HG03135 (cell line): Measurements from ENCODE around the gene FAM53B.
A peak's percentile ranks its signal among the peaks of the same experiment; 100 is the strongest.

ENCODE experiments used
- ATAC-seq: cut with Tn5 transposase; IDR thresholded peaks from one replicate; pipeline ENCODE4 v1.9.1; 2021; ENCODE audit warnings: mild to moderate bottlenecking, moderate library complexity; ENCODE audit not compliant: unreplicated experiment

FAM53B gene

DNA sequence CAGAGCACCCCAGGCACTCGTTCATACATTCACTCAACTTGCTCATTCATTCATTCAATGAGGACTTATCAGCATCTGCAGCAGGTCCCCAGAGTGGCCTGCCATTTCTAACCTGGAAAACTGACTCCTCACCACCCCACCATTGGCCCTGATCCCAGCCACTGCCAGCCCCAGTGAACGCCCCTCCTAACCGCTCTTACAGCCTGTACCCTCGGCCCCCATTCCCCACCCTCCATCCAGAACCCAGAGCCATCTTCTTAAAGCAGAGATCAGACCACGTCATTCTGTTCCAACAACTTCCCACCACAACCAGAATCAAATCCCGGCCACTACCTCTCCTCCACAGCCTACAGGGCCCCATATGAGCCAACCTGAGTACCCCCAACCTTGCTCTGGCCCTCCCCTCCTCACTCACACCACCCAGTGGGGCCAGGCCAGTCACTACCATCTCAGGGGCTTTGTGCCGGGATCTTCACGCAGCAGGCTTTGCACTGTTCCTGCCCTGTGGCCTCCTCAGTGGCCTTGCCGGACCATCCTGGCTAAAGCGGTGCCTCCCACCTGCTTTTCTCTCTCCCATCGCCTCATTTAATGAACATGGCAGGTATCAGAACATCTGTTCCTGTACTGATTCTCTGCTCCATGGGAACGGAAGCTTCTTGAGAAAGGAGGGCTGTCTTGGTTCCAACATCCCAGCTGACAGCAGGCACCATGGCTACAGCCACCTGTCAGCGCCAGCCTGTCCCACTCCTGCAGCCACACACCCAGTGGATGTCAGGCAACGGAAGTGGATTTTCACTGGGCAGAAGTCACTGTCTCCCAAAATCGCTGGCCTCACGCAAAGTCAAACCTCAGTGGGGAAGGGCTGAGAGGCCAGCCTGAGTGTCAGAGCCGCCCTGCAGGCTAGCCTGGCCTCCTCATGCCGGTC is 45.4 kb downstream of the FAM53B start:
- ATAC-seq = no peak

GRCh38 chr10:124697837-124698544 is 46.2 kb downstream of the FAM53B start:
- no peak for ATAC-seq

DNA sequence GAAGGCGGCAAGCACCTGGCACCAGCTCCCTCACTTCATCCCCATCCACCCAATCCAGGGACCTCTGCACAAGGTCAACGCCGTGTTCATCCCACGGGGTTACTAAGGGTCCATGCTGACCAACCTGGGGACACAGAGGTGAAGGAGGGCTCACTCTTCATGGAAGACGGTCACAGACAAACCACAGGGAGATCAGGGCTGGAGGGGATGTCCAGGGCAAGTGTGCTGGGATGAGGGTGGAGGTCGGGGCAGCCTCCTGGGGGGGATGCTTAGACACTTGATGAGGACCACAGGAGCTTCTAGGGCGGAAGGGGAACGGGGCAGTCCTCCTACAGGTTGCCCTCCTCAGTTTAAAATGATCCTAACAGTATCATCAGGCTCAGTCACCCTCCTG is 46.7 kb downstream of the FAM53B start:
- ATAC-seq = no peak

DNA sequence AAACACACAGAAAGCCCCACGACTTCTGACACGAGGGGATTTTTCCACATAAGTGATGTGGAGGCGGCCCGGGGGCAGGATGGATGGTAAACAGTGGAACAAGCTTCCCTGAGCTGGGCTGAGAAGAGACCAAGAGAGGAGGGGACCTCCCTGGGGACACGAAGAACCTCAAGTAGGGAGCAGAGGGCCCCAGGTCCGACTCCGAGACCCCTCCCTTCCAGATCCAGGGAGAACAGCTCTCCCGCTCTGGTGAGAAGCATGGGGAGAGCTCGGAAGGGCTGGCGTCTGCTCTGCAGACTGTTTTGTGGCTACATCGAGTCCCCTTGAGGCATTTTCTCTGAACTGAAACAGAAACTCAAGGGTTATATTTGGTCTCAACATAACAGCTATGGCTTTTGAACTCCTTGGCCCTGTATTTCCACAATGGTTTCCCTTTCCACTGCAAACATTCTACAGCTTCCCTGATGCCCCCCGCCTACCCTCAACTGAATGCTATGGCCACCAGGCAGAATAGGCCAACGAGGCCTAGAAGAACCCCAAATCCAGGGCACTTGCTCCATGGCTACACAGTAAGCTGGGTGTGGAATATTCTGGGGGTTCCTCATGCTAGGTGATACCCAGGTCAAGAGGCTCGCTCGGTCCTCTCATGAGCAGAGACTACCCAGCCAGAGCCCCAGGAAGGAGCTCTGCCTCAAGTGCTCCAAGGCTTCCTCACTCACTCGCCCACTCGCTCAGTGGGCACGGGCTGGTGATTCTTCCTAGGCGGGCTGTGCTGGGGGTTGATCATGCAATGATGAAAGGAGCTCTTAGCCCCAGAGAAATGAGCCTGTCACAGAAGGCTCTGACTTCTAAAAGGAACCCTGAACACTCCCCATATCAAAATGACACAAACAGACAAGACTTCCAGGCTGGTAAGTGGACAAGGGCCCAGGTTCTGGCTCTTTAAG is 47.5 kb downstream of the FAM53B start:
- ATAC-seq = peak; percentile 67

GRCh38 chr10:124695259-124695658 is 48.9 kb downstream of the FAM53B start:
- ATAC-seq = no peak

DNA sequence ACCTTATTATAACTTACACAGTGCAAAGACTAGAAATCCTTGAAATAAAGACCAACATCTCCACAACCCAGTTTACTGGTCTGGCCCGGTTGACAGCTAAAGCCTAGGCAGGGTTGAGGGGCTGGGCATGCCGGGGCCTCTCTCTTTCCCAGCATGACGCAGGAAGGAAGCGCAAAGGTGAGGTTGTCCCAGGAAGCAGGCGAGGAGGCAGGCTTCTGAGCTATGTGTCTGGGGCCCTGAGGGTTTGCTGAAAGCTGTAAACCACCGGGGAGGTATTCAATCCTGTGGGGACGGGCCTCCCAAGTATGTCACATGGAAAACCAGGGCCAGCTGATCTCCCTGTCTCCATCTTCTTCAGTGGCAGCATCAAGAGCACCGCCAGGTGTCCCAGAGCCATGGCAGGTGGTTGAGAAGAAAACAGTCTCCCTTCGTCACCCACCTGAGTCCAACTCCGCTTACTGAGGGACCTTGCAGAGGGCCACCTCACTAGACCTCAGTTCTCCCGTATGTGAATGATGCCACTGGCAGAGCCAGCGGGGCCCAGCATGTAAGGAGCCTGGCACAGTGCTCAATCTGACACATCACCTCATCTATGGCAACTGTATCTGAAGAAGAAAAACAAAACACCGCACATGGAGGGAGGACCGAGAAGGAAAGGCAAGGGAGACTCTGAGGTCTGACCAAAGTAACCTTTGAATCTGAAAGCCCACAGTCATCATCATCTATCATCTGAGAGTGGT is 49.5 kb downstream of the FAM53B start:
- no peak for ATAC-seq

DNA sequence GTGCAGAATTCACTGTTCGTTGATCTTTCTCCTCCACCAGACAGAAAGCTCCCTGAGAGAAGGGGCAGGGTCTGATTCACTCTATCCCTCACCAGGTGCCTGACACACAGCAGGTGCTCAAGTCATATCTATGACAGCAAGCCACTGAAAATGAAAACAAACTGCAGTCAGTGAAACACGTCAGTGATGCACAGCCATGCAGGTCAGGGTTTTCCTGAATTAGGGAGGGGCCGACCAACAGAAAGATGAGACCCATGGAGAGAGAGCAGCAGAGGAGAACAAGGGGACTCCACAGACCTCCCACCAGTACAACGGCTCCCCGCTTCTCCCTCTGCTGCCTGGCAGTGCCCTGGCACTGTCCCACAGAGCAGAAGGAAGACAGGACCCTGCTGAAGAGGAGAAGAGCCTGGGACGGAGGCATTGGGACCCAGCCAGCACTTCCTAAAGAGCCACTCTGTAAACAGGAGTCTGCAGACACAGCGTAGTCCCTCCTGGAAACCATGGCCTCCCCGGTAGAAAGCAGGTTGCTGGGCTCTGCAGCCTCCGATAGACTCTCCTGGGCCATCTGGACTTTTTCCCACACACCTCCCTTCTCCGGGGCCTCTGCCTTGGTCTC is 50.3 kb downstream of the FAM53B start:
- no peak for ATAC-seq

DNA sequence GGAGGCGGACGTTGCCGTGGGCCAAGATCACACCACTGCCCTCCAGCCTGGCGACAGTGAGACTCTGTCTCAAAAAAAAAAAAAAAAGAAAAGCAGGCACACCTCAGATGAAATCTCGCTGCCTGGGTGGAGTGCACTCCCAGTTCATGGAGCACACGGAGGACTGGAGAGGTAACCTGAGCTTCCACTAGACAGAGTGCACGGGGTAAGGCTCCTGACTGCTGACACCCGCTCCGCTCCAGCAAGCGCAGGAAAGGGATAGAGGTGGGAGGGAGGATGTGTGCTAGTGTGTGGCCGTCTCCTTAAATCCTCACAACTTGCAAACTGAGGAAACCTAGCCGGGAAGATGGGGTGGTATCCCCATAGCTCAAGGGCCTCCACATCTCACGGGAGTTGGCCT is 50.8 kb downstream of the FAM53B start:
- ATAC-seq = no peak

DNA sequence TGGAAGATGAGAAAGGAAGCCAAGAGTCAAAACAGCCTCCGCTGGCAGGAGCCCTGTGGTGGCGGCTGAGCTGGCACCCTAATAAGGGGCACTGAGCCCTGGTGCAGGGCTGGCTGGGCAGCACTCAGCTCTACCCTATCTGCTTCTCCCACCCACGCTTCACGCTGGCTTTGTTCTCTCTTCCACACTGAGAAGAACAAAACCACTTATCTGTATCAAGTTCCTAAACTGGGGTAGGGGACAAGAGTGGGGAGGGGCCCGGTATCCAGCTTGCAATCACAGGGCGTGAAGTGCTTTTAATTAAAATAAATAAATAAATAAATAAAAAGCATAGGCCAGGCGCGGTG is 52.1 kb downstream of the FAM53B start:
- no peak for ATAC-seq

GRCh38 chr10:124691421-124692099 is 52.6 kb downstream of the FAM53B start:
- no peak for ATAC-seq

- no peak for ATAC-seq
Measured at GRCh38 chr10:124691002-124691401, 53.2 kb downstream of the FAM53B start.

DNA sequence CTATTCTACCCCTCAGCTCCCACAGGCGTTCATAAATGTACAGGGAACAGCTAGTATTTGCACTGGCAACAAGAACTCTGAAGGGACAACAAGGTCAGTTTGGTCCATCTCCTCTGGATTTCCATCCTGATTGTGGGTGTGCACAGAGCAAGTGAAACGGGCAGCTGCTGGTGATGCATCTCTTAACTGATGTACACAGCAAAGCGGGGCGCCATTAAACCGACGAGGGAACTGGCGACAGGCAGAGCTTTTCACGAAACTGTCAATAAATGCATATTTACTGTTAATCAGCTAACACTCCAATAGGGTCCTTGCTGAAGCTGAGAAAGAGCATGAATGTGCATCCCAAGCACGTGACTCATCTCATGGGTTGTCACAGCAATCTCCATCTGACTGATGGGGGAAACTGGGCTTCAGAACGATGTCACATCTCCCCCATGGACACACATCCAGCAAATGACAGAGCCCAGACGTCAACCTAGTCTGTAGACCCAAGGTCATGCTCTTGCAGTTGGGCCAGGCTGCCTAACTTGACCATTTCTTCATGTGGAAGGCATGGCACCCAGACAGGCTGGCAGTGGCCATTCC is 54.2 kb downstream of the FAM53B start:
- no peak for ATAC-seq

DNA sequence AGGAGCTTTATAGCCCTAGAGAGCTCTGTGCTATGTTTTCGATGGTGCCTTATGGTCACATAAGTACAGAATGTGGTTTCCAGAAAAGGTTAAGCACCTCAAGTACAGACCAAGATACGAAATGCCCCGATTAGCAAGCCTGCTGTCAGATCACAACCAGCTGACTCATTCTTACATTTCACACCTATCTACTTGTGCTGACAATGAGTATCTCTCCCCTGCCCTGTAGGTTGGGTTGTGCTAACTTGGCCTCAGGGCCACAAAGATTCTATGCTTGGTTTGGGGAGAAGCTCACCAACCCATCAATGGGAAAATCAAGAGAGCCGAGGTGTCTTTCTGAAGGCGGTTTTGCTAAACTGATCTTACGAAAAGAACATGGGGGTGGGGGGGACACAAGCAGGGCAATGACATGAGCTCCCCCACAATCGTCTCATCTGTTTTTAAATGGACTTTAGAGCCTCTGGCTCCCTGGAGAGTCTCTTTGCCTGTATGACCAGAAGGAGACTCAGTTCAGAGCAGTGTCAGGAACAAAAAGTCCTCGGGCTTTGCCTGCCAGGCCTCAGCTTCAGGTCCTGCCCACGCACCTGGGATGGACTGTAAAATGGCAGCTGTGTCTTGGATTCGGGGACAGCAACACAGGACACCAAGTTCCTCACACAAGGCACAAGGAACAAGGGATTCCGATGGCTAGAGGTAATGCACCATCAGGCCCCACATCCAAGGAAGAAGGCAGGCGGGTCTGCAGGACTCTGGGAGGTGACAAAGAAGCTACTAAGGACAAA is 55.1 kb downstream of the FAM53B start:
- ATAC-seq = peak; percentile 91

DNA sequence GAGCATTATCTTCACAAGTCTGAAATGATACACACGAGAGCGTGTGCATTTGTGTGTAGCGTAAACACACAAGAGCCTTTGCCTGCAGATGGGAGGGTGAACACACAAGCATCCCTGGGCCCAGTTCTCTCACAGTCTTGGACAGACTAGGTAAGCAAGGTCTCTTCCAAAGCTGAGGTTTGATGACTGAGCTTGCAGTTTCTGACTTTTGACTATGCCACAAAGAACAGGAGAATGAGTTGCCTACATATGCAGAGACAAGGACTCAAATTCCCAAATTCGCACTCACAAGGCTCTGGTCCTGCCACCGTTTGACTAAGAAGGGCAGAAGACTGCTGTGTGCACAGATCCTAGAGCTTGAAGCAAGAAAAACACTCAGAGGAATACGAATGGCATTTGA is 55.8 kb downstream of the FAM53B start:
- no peak for ATAC-seq

- no peak for ATAC-seq
Measured at GRCh38 chr10:124686707-124687376, 57.3 kb downstream of the FAM53B start.

GRCh38 chr10:124685261-124685660 is 58.9 kb downstream of the FAM53B start:
- ATAC-seq = no peak

DNA sequence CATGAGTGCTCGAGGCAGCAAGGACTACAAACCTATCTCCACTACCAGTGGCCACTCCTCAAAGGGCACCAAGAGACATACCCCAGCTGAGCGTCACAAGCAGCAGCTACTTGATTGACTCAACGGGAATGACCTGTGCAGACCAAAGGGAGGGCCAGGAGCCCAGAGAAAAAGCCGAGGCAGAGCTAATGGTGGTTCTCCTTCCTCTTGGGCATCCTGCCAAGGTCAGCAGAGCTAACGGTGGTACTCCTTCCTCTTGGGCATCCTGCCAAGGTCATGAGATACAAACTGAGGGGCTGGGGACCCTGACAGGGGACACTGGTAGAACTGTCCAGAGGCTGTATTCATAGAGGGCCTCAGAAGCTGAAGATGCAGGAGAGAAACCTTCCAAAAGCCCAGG is 60.4 kb downstream of the FAM53B start:
- ATAC-seq = no peak
